SK-N-SH (cell line): Measurements from ENCODE around the gene KCNB1. TPM values are rescaled to one million over a fixed set of nuclear protein-coding genes. Genes with fewer than 3 reads are reported as not detected.

Source experiments
- CTCF ChIA-PET: fragments of 300-600, 350-600 bp; formaldehyde crosslinking; extraction: SDS; loops from one replicate; lab custom pipeline; 2021; lab: Yijun Ruan, JAX
- POLR2A ChIA-PET: fragments of 350-600 bp; sonication (Branson Sonifier 250); formaldehyde crosslinking; extraction: SDS; loops from one replicate; lab custom pipeline; 2020; ENCODE audit warnings: antibody characterized with exemption, inconsistent platforms; lab: Yijun Ruan, JAX
- DNase-seq: peaks from one replicate; pipeline ENCODE4 v3.0.0; 2012
- H2AFZ ChIP-seq: fragments of 200-600 bp; sonication (generic); 2 replicates; pipeline ENCODE4 v1.8.1; 2016; ENCODE audit warnings: antibody characterized with exemption, mild to moderate bottlenecking, low read depth
- H3F3A ChIP-seq: fragments of 200-600 bp; sonication (generic); replicated peaks from 2 replicates; pipeline ENCODE3; 2016; ENCODE audit warnings: antibody characterized with exemption, mild to moderate bottlenecking; ENCODE audit not compliant: insufficient read depth
- H3K27ac ChIP-seq, 2 experiments: fragments of 200-500 bp in 1 of 2; fragments of 200-600 bp in 1 of 2; sonication (Bioruptor generic) in 1 of 2; sonication (generic), shearing (Covaris generic) in 1 of 2; 2 replicates each; pipeline versions ENCODE4 v1.5.1 to v1.6.1; 2014 to 2016; ENCODE audit warnings: low read depth in 2 of 2, inconsistent platforms in 1 of 2, low read length in 1 of 2, mild to moderate bottlenecking in 1 of 2, mixed read lengths in 1 of 2
- H3K27me3 ChIP-seq: fragments of 200-600 bp; sonication (generic), shearing (Covaris generic); 2 replicates; pipeline ENCODE4 v1.6.1; 2016; ENCODE audit warnings: mixed run types; ENCODE audit not compliant: insufficient read depth
- H3K36me3 ChIP-seq, 2 experiments: fragments of 200-500 bp in 1 of 2; fragments of 200-600 bp in 1 of 2; sonication (Bioruptor generic) in 1 of 2; sonication (generic) in 1 of 2; replicated peaks in 1 of 2; 2 replicates each; pipeline versions ENCODE3 to v1.5.1; 2014 to 2016; ENCODE audit warnings: low read length in 1 of 2, mild to moderate bottlenecking in 1 of 2; ENCODE audit not compliant: insufficient read depth in 2 of 2, control insufficient read depth in 1 of 2
- H3K4me1 ChIP-seq, 2 experiments: fragments of 200-500 bp in 1 of 2; fragments of 200-600 bp in 1 of 2; sonication (Bioruptor generic) in 1 of 2; sonication (generic), shearing (Covaris generic) in 1 of 2; 2 replicates each; pipeline versions ENCODE4 v1.5.1 to v1.6.1; 2014 to 2016; ENCODE audit warnings: low read depth in 1 of 2, low read length in 1 of 2, mixed run types in 1 of 2; ENCODE audit not compliant: insufficient read depth in 2 of 2, control insufficient read depth in 1 of 2
- H3K4me2 ChIP-seq: fragments of 200-600 bp; sonication (generic), shearing (Covaris generic); 2 replicates; pipeline ENCODE4 v1.6.1; 2017; ENCODE audit warnings: mixed run types
- H3K4me3 ChIP-seq, 2 experiments: fragments of 200-500 bp in 1 of 2; fragments of 200-600 bp in 1 of 2; sonication (Bioruptor generic) in 1 of 2; sonication (generic), shearing (Covaris generic) in 1 of 2; 2 replicates each; pipeline versions ENCODE4 v1.5.1 to v1.8.1; 2014 to 2016; ENCODE audit warnings: low read depth in 2 of 2, inconsistent platforms in 1 of 2, low read length in 1 of 2, mild to moderate bottlenecking in 1 of 2, mixed read lengths in 1 of 2, moderate library complexity in 1 of 2
- H3K79me2 ChIP-seq: fragments of 200-600 bp; sonication (generic); 2 replicates; pipeline ENCODE4 v1.8.1; 2017; ENCODE audit warnings: mild to moderate bottlenecking; ENCODE audit not compliant: insufficient read depth
- H3K9ac ChIP-seq: fragments of 200-600 bp; sonication (generic); 2 replicates; pipeline ENCODE4 v1.6.1; 2017; ENCODE audit warnings: mixed run types
- H3K9me2 ChIP-seq: fragments of 200-600 bp; sonication (generic); 2 replicates; pipeline ENCODE4 v1.6.1; 2017; ENCODE audit warnings: mixed run types
- H3K9me3 ChIP-seq: fragments of 200-600 bp; sonication (generic); 2 replicates; pipeline ENCODE4 v1.6.1; 2017; ENCODE audit warnings: mixed run types, mild to moderate bottlenecking, moderate library complexity
- H4K20me1 ChIP-seq: fragments of 200-600 bp; sonication (generic); 2 replicates; pipeline ENCODE4 v1.6.1; 2017; ENCODE audit warnings: mild to moderate bottlenecking, mixed run types; ENCODE audit not compliant: insufficient read depth
- EZH2phosphoT487 ChIP-seq: fragments of 200-600 bp; sonication (generic); IDR thresholded peaks from 2 replicates; pipeline ENCODE4 v1.6.1; 2017; ENCODE audit warnings: low read depth, mixed run types, mild to moderate bottlenecking, antibody characterized with exemption, moderate library complexity, borderline replicate concordance
- GABPA ChIP-seq: IDR thresholded peaks from 2 replicates; pipeline ENCODE4 v1.4.0; 2012; ENCODE audit warnings: low read depth, mild to moderate bottlenecking
- IRF3 ChIP-seq: fragments of 150-350 bp; IDR thresholded peaks from 2 replicates; pipeline ENCODE4 v1.6.1; 2016; ENCODE audit warnings: mild to moderate bottlenecking, low read depth, low read length
- JUND ChIP-seq: IDR thresholded peaks from 2 replicates; pipeline ENCODE4 v1.4.0; 2012
- MEF2A ChIP-seq: IDR thresholded peaks from 2 replicates; pipeline ENCODE4 v1.4.0; 2012; ENCODE audit warnings: low read depth, borderline replicate concordance
- MXI1 ChIP-seq: IDR thresholded peaks from 2 replicates; pipeline ENCODE4 v1.6.1; 2012; ENCODE audit warnings: mild to moderate bottlenecking, low read depth, low read length, improper control_type of control experiment
- RAD21 ChIP-seq: IDR thresholded peaks from 2 replicates; pipeline ENCODE4 v1.6.1; 2012; ENCODE audit warnings: mild to moderate bottlenecking, low read length
- RFX5 ChIP-seq: IDR thresholded peaks from 2 replicates; pipeline ENCODE4 v1.6.1; 2012; ENCODE audit warnings: mild to moderate bottlenecking, improper control_type of control experiment, low read length
- RXRA ChIP-seq: IDR thresholded peaks from 2 replicates; pipeline ENCODE4 v1.4.0; 2012; ENCODE audit warnings: low read depth, mild to moderate bottlenecking, borderline replicate concordance
- SIN3A ChIP-seq: IDR thresholded peaks from 2 replicates; pipeline ENCODE4 v1.6.1; 2012; ENCODE audit warnings: low read depth, mild to moderate bottlenecking, low read length, moderate library complexity, borderline replicate concordance
- SMC3 ChIP-seq: IDR thresholded peaks from 2 replicates; pipeline ENCODE4 v1.6.1; 2012; ENCODE audit warnings: low read depth, low read length, improper control_type of control experiment
- TAF1 ChIP-seq: IDR thresholded peaks from 2 replicates; pipeline ENCODE4 v1.6.1; 2012; ENCODE audit warnings: low read depth, mild to moderate bottlenecking, low read length, moderate library complexity, borderline replicate concordance
- TCF12 ChIP-seq: IDR thresholded peaks from 2 replicates; pipeline ENCODE4 v1.4.0; 2012
- TEAD4 ChIP-seq: IDR thresholded peaks from 2 replicates; pipeline ENCODE4 v1.4.0; 2012; ENCODE audit warnings: mild to moderate bottlenecking, borderline replicate concordance; ENCODE audit not compliant: insufficient read depth
- USF2 ChIP-seq: fragments of 150-350 bp; IDR thresholded peaks from 2 replicates; pipeline ENCODE4 v1.6.1; 2017; ENCODE audit warnings: antibody characterized with exemption, low read length, low read depth, borderline replicate concordance
- YY1 ChIP-seq: IDR thresholded peaks from 2 replicates; pipeline ENCODE4 v1.4.0; 2012; ENCODE audit warnings: low read depth, mild to moderate bottlenecking
- WGBS: methylation state at CpG from one replicate; pipeline ENCODE4 v1.1.6; 2017; ENCODE audit warnings: low lambda C conversion rate; 5-methylcytosine and 5-hydroxymethylcytosine counted together
- polyA plus RNA-seq, 3 experiments: library from polyadenylated mRNA; depleted of rRNA; stranded (reverse); fragments of >200 nt; gene quantifications; 2 replicates each; pipeline ENCODE4 v1.2.3, GENCODE V29; 2012
- TF ChIP-seq, protein P1 (sequence below): IDR thresholded peaks from 2 replicates; pipeline ENCODE4 v1.4.0; 2012; ENCODE audit warnings: low read depth, borderline replicate concordance
- TF ChIP-seq, protein P2 (sequence below): IDR thresholded peaks from 2 replicates; pipeline ENCODE4 v1.6.1; 2012; ENCODE audit warnings: mild to moderate bottlenecking, low read depth, low read length, moderate library complexity
- TF ChIP-seq, protein P3 (sequence below): IDR thresholded peaks from 2 replicates; pipeline ENCODE4 v1.4.0; 2012; ENCODE audit warnings: low read depth
- TF ChIP-seq, protein P4 (sequence below): IDR thresholded peaks from 2 replicates; pipeline ENCODE4; 2012

KCNB1 gene
- polyA plus RNA-seq, 1 of the 3 experiments (the other 2 are of a cell fraction), result 0.82 TPM

- no peaks in the 10 kb centered on the region for H3K27me3 ChIP-seq
- POLR2A ChIA-PET, result no interaction called here
Measured at GRCh38 chr20:49455691-49456090, 26.8 kb downstream of the KCNB1 start.

DNA sequence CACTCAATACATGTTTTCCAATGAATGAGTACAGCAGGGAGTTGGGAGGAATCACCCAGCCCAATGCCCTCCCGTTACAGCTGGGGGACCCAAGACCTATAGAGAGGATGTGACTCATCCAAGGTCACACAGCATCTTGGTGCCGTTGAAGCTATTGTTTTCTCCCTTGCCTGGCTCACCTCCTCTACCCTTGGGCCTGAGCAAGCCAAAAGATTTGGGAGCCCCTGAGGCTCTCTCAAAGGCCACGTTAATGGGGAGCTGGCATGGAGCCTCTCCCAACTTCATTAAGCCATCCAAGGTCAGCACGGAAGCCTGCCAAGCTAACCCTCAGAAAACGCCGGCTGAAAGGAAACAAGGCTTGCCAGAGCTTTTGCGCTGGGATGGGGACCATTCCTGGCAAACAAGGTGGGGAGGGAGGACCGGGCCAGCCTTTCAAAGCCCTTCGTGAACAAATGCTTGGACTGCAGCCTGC lies 30.4 kb downstream of the KCNB1 start:
- Histone ChIP-seq H4K20me1 (no peaks in the 10 kb centered on the region), H3K4me3 (no peak overlapping the region), H3K4me2 (no peak overlapping the region), H3K9ac (no peak overlapping the region), H3K27me3 (no peaks in the 10 kb centered on the region), H2AFZ (no peak overlapping the region), H3F3A (no peaks in the 10 kb centered on the region), H3K9me2 (no peaks in the 10 kb centered on the region), H3K9me3 (no peaks in the 10 kb centered on the region), H3K36me3 (no peaks in the 10 kb centered on the region), H3K27ac (no peak overlapping the region), H3K4me1 (peaks cover 0 to 11% of the 10 kb centered on the region in 2 experiments; a peak in 1 of 4 replicates), H3K79me2 (no peaks in the 10 kb centered on the region)
- WGBS, result 47% methylated on average over 7 of the region's 9 CpGs
- ChIA-PET CTCF (interaction anchor here (1.6 to 2.1 kb wide), 4 partner anchors 11 to 67 kb away, joined by 3 to 9 read pairs (median 6); no protein-coding TSS in a partner anchor), POLR2A (no interaction called here)
- no peak for DNase-seq
- TF ChIP-seq TEAD4, result no peak
- TF ChIP-seq IRF3, result no peak
- TF ChIP-seq MEF2A, result no peak
- TF ChIP-seq EZH2phosphoT487, result no peak
- no peak for TF ChIP-seq GABPA
- TF ChIP-seq, protein P1, sequence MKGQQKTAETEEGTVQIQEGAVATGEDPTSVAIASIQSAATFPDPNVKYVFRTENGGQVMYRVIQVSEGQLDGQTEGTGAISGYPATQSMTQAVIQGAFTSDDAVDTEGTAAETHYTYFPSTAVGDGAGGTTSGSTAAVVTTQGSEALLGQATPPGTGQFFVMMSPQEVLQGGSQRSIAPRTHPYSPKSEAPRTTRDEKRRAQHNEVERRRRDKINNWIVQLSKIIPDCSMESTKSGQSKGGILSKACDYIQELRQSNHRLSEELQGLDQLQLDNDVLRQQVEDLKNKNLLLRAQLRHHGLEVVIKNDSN, result no peak
- TF ChIP-seq, protein P2, sequence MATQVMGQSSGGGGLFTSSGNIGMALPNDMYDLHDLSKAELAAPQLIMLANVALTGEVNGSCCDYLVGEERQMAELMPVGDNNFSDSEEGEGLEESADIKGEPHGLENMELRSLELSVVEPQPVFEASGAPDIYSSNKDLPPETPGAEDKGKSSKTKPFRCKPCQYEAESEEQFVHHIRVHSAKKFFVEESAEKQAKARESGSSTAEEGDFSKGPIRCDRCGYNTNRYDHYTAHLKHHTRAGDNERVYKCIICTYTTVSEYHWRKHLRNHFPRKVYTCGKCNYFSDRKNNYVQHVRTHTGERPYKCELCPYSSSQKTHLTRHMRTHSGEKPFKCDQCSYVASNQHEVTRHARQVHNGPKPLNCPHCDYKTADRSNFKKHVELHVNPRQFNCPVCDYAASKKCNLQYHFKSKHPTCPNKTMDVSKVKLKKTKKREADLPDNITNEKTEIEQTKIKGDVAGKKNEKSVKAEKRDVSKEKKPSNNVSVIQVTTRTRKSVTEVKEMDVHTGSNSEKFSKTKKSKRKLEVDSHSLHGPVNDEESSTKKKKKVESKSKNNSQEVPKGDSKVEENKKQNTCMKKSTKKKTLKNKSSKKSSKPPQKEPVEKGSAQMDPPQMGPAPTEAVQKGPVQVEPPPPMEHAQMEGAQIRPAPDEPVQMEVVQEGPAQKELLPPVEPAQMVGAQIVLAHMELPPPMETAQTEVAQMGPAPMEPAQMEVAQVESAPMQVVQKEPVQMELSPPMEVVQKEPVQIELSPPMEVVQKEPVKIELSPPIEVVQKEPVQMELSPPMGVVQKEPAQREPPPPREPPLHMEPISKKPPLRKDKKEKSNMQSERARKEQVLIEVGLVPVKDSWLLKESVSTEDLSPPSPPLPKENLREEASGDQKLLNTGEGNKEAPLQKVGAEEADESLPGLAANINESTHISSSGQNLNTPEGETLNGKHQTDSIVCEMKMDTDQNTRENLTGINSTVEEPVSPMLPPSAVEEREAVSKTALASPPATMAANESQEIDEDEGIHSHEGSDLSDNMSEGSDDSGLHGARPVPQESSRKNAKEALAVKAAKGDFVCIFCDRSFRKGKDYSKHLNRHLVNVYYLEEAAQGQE, result no peak
- TF ChIP-seq, protein P3, sequence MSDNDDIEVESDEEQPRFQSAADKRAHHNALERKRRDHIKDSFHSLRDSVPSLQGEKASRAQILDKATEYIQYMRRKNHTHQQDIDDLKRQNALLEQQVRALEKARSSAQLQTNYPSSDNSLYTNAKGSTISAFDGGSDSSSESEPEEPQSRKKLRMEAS, result no peak
- no peak for TF ChIP-seq USF2
- TF ChIP-seq RXRA, result no peak
- no peak for TF ChIP-seq TAF1
- no peak for TF ChIP-seq RAD21
- TF ChIP-seq, protein P4, sequence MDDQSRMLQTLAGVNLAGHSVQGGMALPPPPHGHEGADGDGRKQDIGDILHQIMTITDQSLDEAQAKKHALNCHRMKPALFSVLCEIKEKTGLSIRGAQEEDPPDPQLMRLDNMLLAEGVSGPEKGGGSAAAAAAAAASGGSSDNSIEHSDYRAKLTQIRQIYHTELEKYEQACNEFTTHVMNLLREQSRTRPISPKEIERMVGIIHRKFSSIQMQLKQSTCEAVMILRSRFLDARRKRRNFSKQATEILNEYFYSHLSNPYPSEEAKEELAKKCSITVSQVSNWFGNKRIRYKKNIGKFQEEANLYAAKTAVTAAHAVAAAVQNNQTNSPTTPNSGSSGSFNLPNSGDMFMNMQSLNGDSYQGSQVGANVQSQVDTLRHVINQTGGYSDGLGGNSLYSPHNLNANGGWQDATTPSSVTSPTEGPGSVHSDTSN, result no peak
- TF ChIP-seq TCF12, result no peak
- no peak for TF ChIP-seq SMC3
- no peak for TF ChIP-seq SIN3A
- no peak for TF ChIP-seq RFX5
- no peak for TF ChIP-seq MXI1

More at GRCh38 chr20:49455691-49456090, 26.8 kb downstream of the KCNB1 start:
- WGBS, result 64% methylated on average over 6 of the region's 6 CpGs
- Histone ChIP-seq H4K20me1 (no peaks in the 10 kb centered on the region), H3K79me2 (no peaks in the 10 kb centered on the region), H3K4me2 (no peak overlapping the region), H3K4me3 (no peak overlapping the region), H3K9ac (no peak overlapping the region), H3K4me1 (peaks cover 0 to 8% of the 10 kb centered on the region in 2 experiments; a peak in 1 of 4 replicates), H3K9me2 (no peaks in the 10 kb centered on the region), H3K27ac (no peak overlapping the region), H2AFZ (no peak overlapping the region), H3F3A (no peaks in the 10 kb centered on the region), H3K9me3 (no peaks in the 10 kb centered on the region), H3K36me3 (no peaks in the 10 kb centered on the region)
- no peak for DNase-seq
- TF ChIP-seq JUND (no peak), YY1 (no peak), RFX5 (no peak), TAF1 (no peak)
- CTCF ChIA-PET, result interaction anchor here (1.4 to 2.9 kb wide), 4 partner anchors 29 to 122 kb away, joined by 5 to 9 read pairs (median 6); no protein-coding TSS in a partner anchor
